HepG2 (cell line): ENCODE results near the gene COMMD1. TPM values are rescaled to one million over a fixed set of nuclear protein-coding genes. Genes with fewer than 3 reads are reported as not detected.

ENCODE experiments used
- EED ChIP-seq: sonication (generic); formaldehyde crosslinking; IDR thresholded peaks from 2 replicates; pipeline ENCODE4 v1.5.0; 2020; ENCODE audit warnings: mild to moderate bottlenecking, missing genetic modification reagents
- FOXC1 ChIP-seq: sonication (generic); formaldehyde crosslinking; IDR thresholded peaks from 2 replicates; pipeline ENCODE4 v1.8.0; 2022; ENCODE audit warnings: mild to moderate bottlenecking, missing genetic modification reagents, borderline replicate concordance
- MBNL3 ChIP-seq: fragments of 250-450 bp; sonication (Bioruptor Pico); conservative IDR thresholded peaks from 2 replicates; pipeline ENCODE4 v1.8.0; 2022; ENCODE audit warnings: mild to moderate bottlenecking, inconsistent platforms
- SRF ChIP-seq: IDR thresholded peaks from 2 replicates; pipeline ENCODE4 v1.6.1; 2011; ENCODE audit warnings: mild to moderate bottlenecking, low read depth, low read length, moderate library complexity
- THAP9 ChIP-seq: sonication (generic); formaldehyde crosslinking; IDR thresholded peaks from 2 replicates; pipeline ENCODE4; 2020; ENCODE audit warnings: missing genetic modification reagents, mild to moderate bottlenecking, borderline replicate concordance
- ZBTB39 ChIP-seq: sonication (generic); formaldehyde crosslinking; IDR thresholded peaks from 2 replicates; pipeline ENCODE4 v1.5.0; 2020; ENCODE audit warnings: missing genetic modification reagents
- ZNF12 ChIP-seq: sonication (generic); formaldehyde crosslinking; IDR thresholded peaks from 2 replicates; pipeline ENCODE4 v1.5.0; 2020; ENCODE audit warnings: missing genetic modification reagents
- ZNF513 ChIP-seq: sonication (generic); formaldehyde crosslinking; conservative IDR thresholded peaks from 2 replicates; pipeline ENCODE4 v1.5.0; 2020; ENCODE audit warnings: missing genetic modification reagents
- ZNF737 ChIP-seq: sonication (generic); formaldehyde crosslinking; IDR thresholded peaks from 2 replicates; pipeline ENCODE4 v1.5.0; 2020; ENCODE audit warnings: missing genetic modification reagents, mild to moderate bottlenecking, borderline replicate concordance
- polyA plus RNA-seq, 8 experiments: library from polyadenylated mRNA; depleted of rRNA in 3 of 8; stranded (reverse) in 7 of 8; unstranded in 1 of 8; fragments of >200 nt; fragmentation: Illumina TruSeq in 4 of 8; extraction: Trizol in 4 of 8; gene quantifications; 2 replicates each; pipeline versions ENCODE4 v1.2.1 to v1.2.3, GENCODE V29; 2011 to 2016; ENCODE audit warnings: low read depth in 4 of 8, missing spikeins in 1 of 8, mixed read lengths in 1 of 8; ENCODE audit not compliant: insufficient read depth in 1 of 8
- total RNA-seq, 5 experiments: library from RNA; depleted of rRNA; stranded (reverse); fragments of >200 nt; fragmentation: Illumina TruSeq; extraction: Trizol; gene quantifications; 2 replicates each; pipeline ENCODE4 v1.2.3, GENCODE V29; 2016; ENCODE audit warnings: low read depth in 1 of 5

Gene COMMD1
- total and polyA plus RNA-seq, 2 of the 13 experiments (the other 11 are each of a cell fraction or from before 2014, with no cell fraction given): 25.7 to 105 TPM

GRCh38 chr2:62147610-62148301, 242.3 kb downstream of the COMMD1 start (continued):
- TF ChIP-seq ZNF513 (CRISPR knock-in tag): no peak
- TF ChIP-seq MBNL3 (CRISPR knock-in tag): no peak
- TF ChIP-seq SRF: no peak
- TF ChIP-seq ZBTB39 (CRISPR knock-in tag): no peak
- TF ChIP-seq ZNF737 (CRISPR knock-in tag): no peak
- no peak for TF ChIP-seq FOXC1
- TF ChIP-seq THAP9 (CRISPR knock-in tag): no peak
- no peak for TF ChIP-seq ZNF12 (CRISPR knock-in tag)
- no peak for TF ChIP-seq EED
